Measurements from ENCODE around the gene DDI1. TPM values are rescaled to one million over a fixed set of nuclear protein-coding genes. Genes with fewer than 3 reads are reported as not detected.

DDI1 gene
- total RNA-seq, 4 donors from 2014 or later, result 0.12 TPM; not detected in 3

- TF ChIP-seq POLR2AphosphoS5 (IDR thresholded peaks at IDR 0.05), result no peak
- TF ChIP-seq CTCF (IDR thresholded peaks at IDR 0.05), result no peak
- no peak for TF ChIP-seq POLR2A (IDR thresholded peaks at IDR 0.05)
- TF ChIP-seq EP300 (IDR thresholded peaks at IDR 0.05), result no peak
- Histone ChIP-seq H3K9me3 (no peaks in the 10 kb centered on the region), H3K4me3 (no peak overlapping the region), H3K4me1 (no peaks in the 10 kb centered on the region), H3K36me3 (no peaks in the 10 kb centered on the region), H3K27ac (no peak overlapping the region), H3K27me3 (no peaks in the 10 kb centered on the region)
- no peak for ATAC-seq
- 77 to 78% methylated on average over 5 of the region's 5 CpGs for WGBS, 2 donors (ENCODE audit: low coverage in 1 of 2)
Observed at GRCh38 chr11:104053743-104054478, 17.5 kb downstream of the DDI1 start.

GRCh38 chr11:104054911-104055529 is 18.6 kb downstream of the DDI1 start:
- Histone ChIP-seq H3K4me1 (no peaks in the 10 kb centered on the region), H3K9me3 (no peaks in the 10 kb centered on the region), H3K27ac (no peak overlapping the region), H3K36me3 (no peaks in the 10 kb centered on the region), H3K4me3 (no peak overlapping the region), H3K27me3 (no peaks in the 10 kb centered on the region)
- 70 to 75% methylated on average over 4 of the region's 4 CpGs for WGBS, 2 donors (ENCODE audit: low coverage in 1 of 2)
- TF ChIP-seq EP300 (IDR thresholded peaks at IDR 0.05), result no peak
- no peak for TF ChIP-seq CTCF (IDR thresholded peaks at IDR 0.05)
- no peak for TF ChIP-seq POLR2AphosphoS5 (IDR thresholded peaks at IDR 0.05)
- no peak for TF ChIP-seq POLR2A (IDR thresholded peaks at IDR 0.05)
- no peak for ATAC-seq

GRCh38 chr11:104055596-104055995 is 19.2 kb downstream of the DDI1 start:
- no peaks in the 10 kb centered on the region for H3K4me1 ChIP-seq
- no peak for TF ChIP-seq POLR2A (IDR thresholded peaks at IDR 0.05)
- no peak for TF ChIP-seq POLR2AphosphoS5 (IDR thresholded peaks at IDR 0.05)
- TF ChIP-seq CTCF (IDR thresholded peaks at IDR 0.05), result no peak
- no peak for TF ChIP-seq EP300 (IDR thresholded peaks at IDR 0.05)
- H3K9me3 ChIP-seq, result no peaks in the 10 kb centered on the region
- no peaks in the 10 kb centered on the region for H3K36me3 ChIP-seq
- H3K27me3 ChIP-seq, result no peaks in the 10 kb centered on the region
- 85 to 91% methylated on average over 1 of the region's 1 CpG for WGBS, 2 donors (ENCODE audit: low coverage in 1 of 2)
- ATAC-seq, result no peak
- H3K4me3 ChIP-seq, result no peak overlapping the region
- no peak overlapping the region for H3K27ac ChIP-seq

- WGBS, 2 donors (ENCODE audit: low coverage in 1 of 2), result 82 to 89% methylated on average over 5 of the region's 5 CpGs
- TF ChIP-seq CTCF (IDR thresholded peaks at IDR 0.05) (no peak), EP300 (IDR thresholded peaks at IDR 0.05) (no peak), POLR2A (IDR thresholded peaks at IDR 0.05) (no peak), POLR2AphosphoS5 (IDR thresholded peaks at IDR 0.05) (no peak)
Observed at GRCh38 chr11:104057908-104058307, 21.5 kb downstream of the DDI1 start.

GRCh38 chr11:104058680-104059079 is 22.2 kb downstream of the DDI1 start:
- WGBS, 2 donors (ENCODE audit: low coverage in 1 of 2), result 93 to 96% methylated on average over 4 of the region's 4 CpGs
- no peak for ATAC-seq
- no peaks in the 10 kb centered on the region for H3K36me3 ChIP-seq
- H3K27me3 ChIP-seq, result no peaks in the 10 kb centered on the region
- H3K9me3 ChIP-seq, result no peaks in the 10 kb centered on the region
- no peak overlapping the region for H3K4me3 ChIP-seq
- no peak overlapping the region for H3K27ac ChIP-seq
- TF ChIP-seq EP300 (IDR thresholded peaks at IDR 0.05) (no peak), POLR2A (IDR thresholded peaks at IDR 0.05) (no peak), POLR2AphosphoS5 (IDR thresholded peaks at IDR 0.05) (no peak), CTCF (IDR thresholded peaks at IDR 0.05) (no peak)
- peaks cover 0 to under 1% (median 0%) of the 10 kb centered on the region in 3 donors for H3K4me1 ChIP-seq

More at GRCh38 chr11:104057908-104058307, 21.5 kb downstream of the DDI1 start:
- Histone ChIP-seq H3K36me3 (no peaks in the 10 kb centered on the region), H3K27me3 (no peaks in the 10 kb centered on the region), H3K9me3 (no peaks in the 10 kb centered on the region), H3K27ac (no peak overlapping the region), H3K4me1 (no peaks in the 10 kb centered on the region), H3K4me3 (no peak overlapping the region)
- no peak for ATAC-seq

Measured in gastroesophageal sphincter (tissue), 4 donors.